Keratinocyte (primary cell): ENCODE results near the gene GCH1. TPM values are rescaled to one million over a fixed set of nuclear protein-coding genes. Genes with fewer than 3 reads are reported as not detected.

Experiments
- DNase-seq: peaks from one replicate; pipeline ENCODE4 v3.0.0-alpha.2; 2011; ENCODE audit warnings: low read depth, missing footprints, low spot score
- FAIRE-seq: peaks from 2 replicates; lab custom pipeline; 2011; peaks lifted over from hg19 to GRCh38; lab: Jason Lieb, UNC
- H2AFZ ChIP-seq: 2 replicates; pipeline ENCODE4 v1.6.0; 2012; ENCODE audit warnings: low read length, control low read depth, inconsistent platforms; ENCODE audit not compliant: control insufficient read depth
- H3K27ac ChIP-seq: 2 replicates; pipeline ENCODE4 v1.5.1; 2011; ENCODE audit warnings: low read length; ENCODE audit not compliant: control insufficient read depth, insufficient read depth
- H3K27me3 ChIP-seq: 3 replicates; pipeline ENCODE4 v1.6.0; 2011; ENCODE audit warnings: low read length; ENCODE audit not compliant: control insufficient read depth, insufficient read depth; ENCODE audit errors: extremely low read depth
- H3K36me3 ChIP-seq, 2 experiments: 2 replicates in 1 of 2; 3 replicates in 1 of 2; pipeline ENCODE4 v1.5.1; 2011; ENCODE audit warnings: low read length in 2 of 2, mild to moderate bottlenecking in 1 of 2; ENCODE audit not compliant: control insufficient read depth in 2 of 2, insufficient read depth in 2 of 2; ENCODE audit errors: extremely low read depth in 1 of 2
- H3K4me1 ChIP-seq: 3 replicates; pipeline ENCODE4 v1.5.1; 2011; ENCODE audit warnings: low read length; ENCODE audit not compliant: control insufficient read depth, insufficient read depth; ENCODE audit errors: extremely low read depth
- H3K4me2 ChIP-seq: 3 replicates; pipeline ENCODE4 v1.6.0; 2011; ENCODE audit warnings: low read depth, low read length; ENCODE audit not compliant: control insufficient read depth, insufficient read depth; ENCODE audit errors: extremely low read depth
- H3K4me3 ChIP-seq, 3 experiments: fragments of 200-600 bp in 1 of 3; sonication (generic) in 1 of 3; 2 replicates in 2 of 3; 3 replicates in 1 of 3; pipeline ENCODE4 v1.5.1; 2011 to 2016; ENCODE audit warnings: low read length in 3 of 3, mild to moderate bottlenecking in 3 of 3, control low read depth in 2 of 3, inconsistent platforms in 1 of 3, low read depth in 1 of 3, mixed read lengths in 1 of 3, mixed run types in 1 of 3, moderate library complexity in 1 of 3; ENCODE audit not compliant: control insufficient read depth in 2 of 3, insufficient read depth in 2 of 3; ENCODE audit errors: extremely low read depth in 1 of 3
- H3K79me2 ChIP-seq: 2 replicates; pipeline ENCODE4 v1.6.0; 2012; ENCODE audit warnings: low read length; ENCODE audit not compliant: control insufficient read depth, insufficient read depth
- H3K9ac ChIP-seq: 3 replicates; pipeline ENCODE4 v1.6.0; 2011; ENCODE audit warnings: low read length; ENCODE audit not compliant: control insufficient read depth, insufficient read depth; ENCODE audit errors: extremely low read depth
- H3K9me1 ChIP-seq: 3 replicates; pipeline ENCODE4 v1.6.0; 2011; ENCODE audit warnings: low read length; ENCODE audit not compliant: control insufficient read depth, insufficient read depth; ENCODE audit errors: extremely low read depth
- H3K9me3 ChIP-seq: 2 replicates; pipeline ENCODE4 v1.5.1; 2012; ENCODE audit warnings: low read depth, low read length; ENCODE audit not compliant: control insufficient read depth
- H4K20me1 ChIP-seq: 3 replicates; pipeline ENCODE4 v1.6.0; 2011; ENCODE audit warnings: low read length; ENCODE audit not compliant: control insufficient read depth, insufficient read depth; ENCODE audit errors: extremely low read depth
- CTCF ChIP-seq, 3 experiments: IDR thresholded peaks in 1 of 3; conservative IDR thresholded peaks in 1 of 3; optimal IDR thresholded peaks in 1 of 3; 2 replicates in 2 of 3; 3 replicates in 1 of 3; pipeline versions ENCODE3 to v1.5.1; 2011; ENCODE audit warnings: low read length in 3 of 3, mild to moderate bottlenecking in 3 of 3, moderate library complexity in 2 of 3, control low read depth in 1 of 3, inconsistent platforms in 1 of 3; ENCODE audit not compliant: insufficient read depth in 2 of 3; ENCODE audit errors: extremely low read depth in 1 of 3
- EZH2 ChIP-seq: IDR thresholded peaks from one replicate; pipeline ENCODE4 v1.6.1; 2012; ENCODE audit warnings: inconsistent platforms, mild to moderate bottlenecking, low read length, moderate library complexity
- dilution Hi-C: fragments of 300-500 bp; cut with MboI; formaldehyde crosslinking; loops from one replicate; pipeline ENCODE4 v1.7.0; 2020; ENCODE audit warnings: low sequenced_read_pairs; ENCODE audit not compliant: extremely low pct_ligation_motif_present
- polyA plus RNA-seq, 5 experiments: library from polyadenylated mRNA; depleted of rRNA in 3 of 5; stranded (reverse) in 3 of 5; stranded (forward) in 1 of 5; unstranded in 1 of 5; fragments of >200 nt; gene quantifications; 1 replicate in 1 of 5; 2 replicates in 3 of 5; 3 replicates in 1 of 5; pipeline versions ENCODE4 v1.2.1 to v1.2.3, GENCODE V29; 2011 to 2012; ENCODE audit warnings: missing spikeins in 2 of 5, low read depth in 1 of 5, low replicate concordance in 1 of 5

GCH1 gene
- polyA plus RNA-seq, 1 donor (not counting 4 experiments of a cell fraction or from before 2014, with no cell fraction given), result 3.4 TPM

DNA sequence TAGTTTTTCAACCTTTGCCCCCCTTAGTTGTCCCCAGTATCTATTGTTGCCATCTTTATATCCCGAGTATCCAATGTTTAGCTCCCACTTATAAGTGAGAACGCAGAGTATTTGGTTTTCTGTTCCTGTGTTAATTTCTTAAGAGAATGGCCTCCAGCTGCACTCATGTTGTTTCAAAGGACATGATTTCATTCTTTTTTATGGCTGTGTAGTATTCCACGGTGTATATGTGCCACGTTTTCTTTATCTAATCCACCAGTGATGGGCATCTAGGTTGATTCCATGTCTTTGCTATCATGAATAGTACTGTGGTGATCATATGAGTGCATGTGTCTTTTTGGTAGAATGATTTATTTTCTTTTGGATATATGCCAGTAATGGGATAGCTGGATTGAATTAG lies 72.0 kb downstream of the GCH1 start:
- Histone ChIP-seq H2AFZ (no peak overlapping the region), H3K4me2 (no peak overlapping the region), H3K79me2 (no peaks in the 10 kb centered on the region), H3K9me3 (no peaks in the 10 kb centered on the region), H3K4me3 (no peak overlapping the region), H3K27ac (no peak overlapping the region), H4K20me1 (no peaks in the 10 kb centered on the region), H3K27me3 (no peaks in the 10 kb centered on the region), H3K36me3 (no peaks in the 10 kb centered on the region), H3K9me1 (no peaks in the 10 kb centered on the region), H3K4me1 (no peaks in the 10 kb centered on the region), H3K9ac (no peak overlapping the region)
- DNase-seq (no peak), FAIRE-seq (no peak)
- dilution Hi-C loops, result no loop called here
- TF ChIP-seq EZH2, result no peak
- no peak for TF ChIP-seq CTCF (optimal IDR thresholded peaks at IDR 0.05 in 1 of 3, IDR thresholded peaks at IDR 0.05 in 1 of 3, conservative IDR thresholded peaks at IDR 0.05 in 1 of 3; ENCODE audit: extremely low read depth in 1 of 3, insufficient read depth in 2 of 3, low read length in 3 of 3)

DNA sequence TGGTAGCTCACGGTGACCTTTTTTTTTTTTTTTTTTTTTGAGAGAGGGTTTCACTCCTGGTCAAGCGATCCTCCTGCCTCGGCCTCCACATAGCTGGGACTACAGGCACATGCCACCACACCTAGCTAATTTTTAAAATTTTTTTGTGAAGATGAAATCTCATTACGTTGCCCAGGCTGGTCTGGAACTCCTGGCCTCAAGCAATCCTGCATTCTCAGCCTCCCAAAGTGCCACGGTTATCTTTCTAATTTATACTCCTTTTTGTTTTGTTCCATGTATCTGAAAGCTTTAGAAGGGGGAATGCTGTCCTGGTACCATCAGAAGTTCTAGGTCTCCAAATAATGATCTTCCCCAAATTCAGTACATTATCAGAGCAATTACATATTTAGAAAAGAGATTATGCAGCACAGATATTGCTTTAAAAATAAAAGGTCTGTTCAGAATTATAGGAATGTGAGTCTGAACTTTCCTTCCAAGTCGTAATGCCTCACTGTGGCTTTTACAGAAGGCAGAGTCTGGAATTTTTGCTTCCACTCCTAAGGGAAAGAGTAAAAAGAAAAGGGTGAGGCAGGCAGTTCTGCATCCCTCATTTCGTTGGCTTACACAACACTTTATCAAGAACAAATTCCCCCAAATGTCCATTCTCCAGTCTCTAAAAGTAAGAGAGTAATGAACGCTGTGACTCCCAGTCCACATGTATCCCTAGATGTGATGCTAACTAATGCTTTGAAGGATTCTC lies 73.0 kb downstream of the GCH1 start:
- TF ChIP-seq CTCF (optimal IDR thresholded peaks at IDR 0.05 in 1 of 3, IDR thresholded peaks at IDR 0.05 in 1 of 3, conservative IDR thresholded peaks at IDR 0.05 in 1 of 3; ENCODE audit: extremely low read depth in 1 of 3, insufficient read depth in 2 of 3, low read length in 3 of 3), result no peak
- no peak for TF ChIP-seq EZH2
- Histone ChIP-seq H2AFZ (no peak overlapping the region), H3K4me3 (no peak overlapping the region), H3K36me3 (no peaks in the 10 kb centered on the region), H3K27me3 (no peaks in the 10 kb centered on the region), H3K9me1 (no peaks in the 10 kb centered on the region), H3K4me1 (no peaks in the 10 kb centered on the region), H3K27ac (no peak overlapping the region), H3K9ac (no peak overlapping the region), H3K9me3 (no peaks in the 10 kb centered on the region), H3K4me2 (no peak overlapping the region), H4K20me1 (no peaks in the 10 kb centered on the region), H3K79me2 (no peaks in the 10 kb centered on the region)
- dilution Hi-C loops, result no loop called here
- DNase-seq (no peak), FAIRE-seq (no peak)
